Sigmoid colon (tissue), 7 donors: ENCODE measurements around the gene NMRK2. TPM values are rescaled to one million over a fixed set of nuclear protein-coding genes. Genes with fewer than 3 reads are reported as not detected.

Experiments
- DNase-seq: peaks from one replicate; pipeline ENCODE4 v3.0.0-alpha.2; 2019
- H3K27ac ChIP-seq, 4 donors: fragments of 200-600 bp; sonication (generic); one replicate each; pipeline ENCODE4 v1.5.1; 2016 to 2019; ENCODE audit warnings: mild to moderate bottlenecking in 1 of 4
- H3K27me3 ChIP-seq, 3 donors: fragments of 200-600 bp; sonication (generic); one replicate each; pipeline ENCODE4 v1.5.1; 2019; ENCODE audit warnings: mild to moderate bottlenecking in 1 of 3
- H3K36me3 ChIP-seq, 4 donors: fragments of 200-600 bp; sonication (generic); one replicate each; pipeline ENCODE4 v1.5.1; 2016 to 2019
- H3K4me1 ChIP-seq, 4 donors: fragments of 200-600 bp; sonication (generic); one replicate each; pipeline ENCODE4 v1.5.1; 2017 to 2019
- H3K4me3 ChIP-seq, 4 donors: fragments of 200-600 bp; sonication (generic); one replicate each; pipeline ENCODE4 v1.5.1; 2017 to 2019; ENCODE audit warnings: mild to moderate bottlenecking in 2 of 4, moderate library complexity in 1 of 4
- H3K9me3 ChIP-seq, 4 donors: fragments of 200-600 bp in 3 of 4; sonication (generic) in 3 of 4; one replicate each; pipeline versions ENCODE4 v1.5.1 to v1.6.1; 2013 to 2019
- CTCF ChIP-seq, 4 experiments: fragments of 450-650 bp in 3 of 4; fragments of 200-600 bp in 1 of 4; IDR thresholded peaks; one replicate each; pipeline ENCODE4 v1.5.1; 2016 to 2019; ENCODE audit warnings: antibody characterized with exemption in 4 of 4, mild to moderate bottlenecking in 3 of 4, moderate library complexity in 2 of 4
- EP300 ChIP-seq, 4 donors: sonication (generic); formaldehyde crosslinking; IDR thresholded peaks; one replicate each; pipeline ENCODE4 v1.6.1; 2017; ENCODE audit warnings: antibody characterized with exemption in 4 of 4
- POLR2A ChIP-seq, 2 donors: fragments of 450-650 bp; IDR thresholded peaks; one replicate each; pipeline ENCODE4 v1.6.1; 2016; ENCODE audit warnings: antibody characterized with exemption in 2 of 2, mild to moderate bottlenecking in 2 of 2, moderate library complexity in 2 of 2
- POLR2AphosphoS5 ChIP-seq, 4 donors: sonication (generic); formaldehyde crosslinking; IDR thresholded peaks; one replicate each; pipeline ENCODE4 v1.6.1; 2017; ENCODE audit warnings: antibody characterized with exemption in 4 of 4
- WGBS, 2 donors: extraction: QIAGEN DNeasy Blood & Tissue Kit; methylation state at CpG; one replicate each; pipeline ENCODE4 v1.1.7; 2013; 5-methylcytosine and 5-hydroxymethylcytosine counted together
- intact Hi-C: fragments of 100-400 bp; cut with DNase I; formaldehyde crosslinking; loops from one replicate; pipeline ENCODE4 v1.15.1; 2023
- polyA plus RNA-seq, 3 donors: library from polyadenylated mRNA; stranded (reverse); fragments of 200-250 nt; gene quantifications; one replicate each; pipeline ENCODE4 v1.2.3, GENCODE V29; 2013
- total RNA-seq, 4 donors: library from RNA; depleted of rRNA; stranded (reverse); fragments of >200 nt; gene quantifications; one replicate each; pipeline ENCODE4 v1.1.0, GENCODE V29; 2016
- donor health status: healthy with polysubstance abuse.
- donor health status: Bipolar disorder and iron deficiency.
- donor health status: healthy.

The NMRK2 gene
- total and polyA plus RNA-seq, 7 donors, result 0.19 to 2.4 (median 0.70) TPM; not detected in 3

- Histone ChIP-seq H3K27ac (no peak overlapping the region), H3K4me3 (no peak overlapping the region), H3K36me3 (peaks cover 82 to 95% (median 88%) of the 10 kb centered on the region in 4 donors), H3K27me3 (no peaks in the 10 kb centered on the region), H3K4me1 (peaks cover 0 to 44% (median 26%) of the 10 kb centered on the region in 4 donors), H3K9me3 (no peaks in the 10 kb centered on the region)
- peak; percentile 64 for DNase-seq
- intact Hi-C loops, result loop anchor here (10.0 kb wide), 1 partner anchor 535 kb away; the partner anchor contains the start of gene PLIN4
- peak in 1 of 2 donors; percentile 9 for TF ChIP-seq POLR2A (IDR thresholded peaks at IDR 0.05)
- TF ChIP-seq EP300 (IDR thresholded peaks at IDR 0.05), result no peak
- TF ChIP-seq POLR2AphosphoS5 (IDR thresholded peaks at IDR 0.05), result peak in 2 of 4 donors; percentile 7 to 11
- TF ChIP-seq CTCF (IDR thresholded peaks at IDR 0.05), result no peak
- 93% methylated on average over 25 of the region's 25 CpGs for WGBS, 2 donors
These were observed 46.9 kb downstream of the NMRK2 start for GRCh38 chr19:3979674-3980352.

- Histone ChIP-seq H3K9me3 (no peaks in the 10 kb centered on the region), H3K36me3 (peaks cover 82 to 88% (median 85%) of the 10 kb centered on the region in 4 donors), H3K4me1 (peaks cover 0 to 46% (median 28%) of the 10 kb centered on the region in 4 donors), H3K27ac (peak overlapping the region in 1 of 4 donors; percentile 6), H3K27me3 (no peaks in the 10 kb centered on the region), H3K4me3 (no peak overlapping the region)
- peak; percentile 64 for DNase-seq
- WGBS, 2 donors, result 91 to 92% methylated on average over 31 of the region's 31 CpGs
- intact Hi-C loops, result loop anchor here (10.0 kb wide), 1 partner anchor 534 kb away; the partner anchor contains the start of gene PLIN4
- no peak for TF ChIP-seq POLR2AphosphoS5 (IDR thresholded peaks at IDR 0.05)
- no peak for TF ChIP-seq POLR2A (IDR thresholded peaks at IDR 0.05)
- no peak for TF ChIP-seq CTCF (IDR thresholded peaks at IDR 0.05)
- TF ChIP-seq EP300 (IDR thresholded peaks at IDR 0.05), result no peak
These were observed 47.7 kb downstream of the NMRK2 start for GRCh38 chr19:3980353-3981251.

GRCh38 chr19:3981373-3981735 lies 48.5 kb downstream of the NMRK2 start:
- 90 to 94% methylated on average over 10 of the region's 10 CpGs for WGBS, 2 donors
- no peaks in the 10 kb centered on the region for H3K9me3 ChIP-seq
- peak overlapping the region in 2 of 4 donors; percentile 6 to 96 for H3K27ac ChIP-seq
- H3K4me3 ChIP-seq, result no peak overlapping the region
- H3K27me3 ChIP-seq, result no peaks in the 10 kb centered on the region
- TF ChIP-seq EP300 (IDR thresholded peaks at IDR 0.05) (no peak), CTCF (IDR thresholded peaks at IDR 0.05) (no peak), POLR2AphosphoS5 (IDR thresholded peaks at IDR 0.05) (no peak), POLR2A (IDR thresholded peaks at IDR 0.05) (no peak)
- intact Hi-C loops, result loop anchor here (10.0 kb wide), 1 partner anchor 533 kb away; the partner anchor contains the start of gene PLIN4
- H3K4me1 ChIP-seq, result peaks cover 0 to 54% (median 36%) of the 10 kb centered on the region in 4 donors
- DNase-seq, result no peak
- H3K36me3 ChIP-seq, result peaks cover 74 to 81% (median 79%) of the 10 kb centered on the region in 4 donors

GRCh38 chr19:3981736-3982681 lies 49.1 kb downstream of the NMRK2 start:
- no peaks in the 10 kb centered on the region for H3K27me3 ChIP-seq
- H3K36me3 ChIP-seq, result peaks cover 68 to 74% (median 72%) of the 10 kb centered on the region in 4 donors
- WGBS, 2 donors, result 91% methylated on average over 39 of the region's 39 CpGs
- H3K4me1 ChIP-seq, result peaks cover 0 to 58% (median 42%) of the 10 kb centered on the region in 4 donors
- H3K9me3 ChIP-seq, result no peaks in the 10 kb centered on the region
- peak overlapping the region; percentile 92 to 96 (median 94) for H3K27ac ChIP-seq
- intact Hi-C loops, result loop anchor here (10.0 kb wide), 1 partner anchor 533 kb away; the partner anchor contains the start of gene PLIN4
- peak; percentile 63 for DNase-seq
- no peak for TF ChIP-seq POLR2AphosphoS5 (IDR thresholded peaks at IDR 0.05)
- TF ChIP-seq POLR2A (IDR thresholded peaks at IDR 0.05), result no peak
- H3K4me3 ChIP-seq, result no peak overlapping the region
